ENCODE results near the gene SUV39H2. TPM values are rescaled to one million over a fixed set of nuclear protein-coding genes. Genes with fewer than 3 reads are reported as not detected.

SUV39H2 gene
- total and polyA plus RNA-seq, 4 experiments from 2014 or later, result 4.4 to 6.1 (median 5.3) TPM

- CTCF ChIA-PET (ENCODE audit: partially characterized antibody), result interaction anchor here (1.0 to 4.4 kb wide), 12 partner anchors 10 to 424 kb away, joined by 3 to 20 read pairs (median 4); partner anchors contain the start of genes MEIG1 and SUV39H2
These were observed 39.9 kb upstream of the SUV39H2 start for GRCh38 chr10:14838582-14839304.

GRCh38 chr10:14839305-14839695, 39.4 kb upstream of the SUV39H2 start:
- Histone ChIP-seq H3K36me3 (ENCODE audit: insufficient read depth, low read length) (peaks cover 26% of the 10 kb centered on the region), H3K9me3 (ENCODE audit: control insufficient read depth in 1 of 2, low read length in 2 of 2) (no peaks in the 10 kb centered on the region), H3K4me3 (ENCODE audit: low read length in 2 of 2) (peak overlapping the region; percentile 68 to 79), H3K27me3 (ENCODE audit: insufficient read depth, low read length) (no peaks in the 10 kb centered on the region), H3K4me1 (ENCODE audit: insufficient read depth, low read length) (peaks cover 26% of the 10 kb centered on the region), H3K27ac (ENCODE audit: low read depth, low read length) (peak overlapping the region; percentile 91)
- H3K27ac Mint-ChIP-seq, result peak overlapping the region; percentile 86 to 99 (median 94)
- no peaks in the 10 kb centered on the region for H3K27me3 Mint-ChIP-seq
- H3K9me3 Mint-ChIP-seq, result no peaks in the 10 kb centered on the region
- peak overlapping the region; percentile 89 to 96 (median 94) for H3K4me3 Mint-ChIP-seq
- intact Hi-C loops (cut with micrococcal nuclease), result loop anchor here (2.0 to 5.0 kb wide), 6 partner anchors 234 to 652 kb away; partner anchors contain the start of genes NMT2 and RPP38
- peaks cover 14 to 33% (median 26%) of the 10 kb centered on the region in 4 donors for H3K4me1 Mint-ChIP-seq
- POLR2A ChIA-PET (ENCODE audit: partially characterized antibody), result interaction anchor here (0.6 to 3.0 kb wide), 10 partner anchors 10 to 654 kb away, joined by 3 to 56 read pairs (median 6); partner anchors contain the start of genes MEIG1 and SUV39H2
- H3K36me3 Mint-ChIP-seq, result peaks cover 15 to 53% of the 10 kb centered on the region in 2 donors
- DNase-seq, result no peak
- CTCF ChIA-PET (ENCODE audit: partially characterized antibody), result interaction anchor here (1.7 to 4.4 kb wide), 2 partner anchors 286 to 302 kb away, joined by 4 to 20 read pairs; no protein-coding TSS in a partner anchor

More at GRCh38 chr10:14838582-14839304, 39.9 kb upstream of the SUV39H2 start:
- DNase-seq, result peak; percentile 10 to 52 (median 18)
- Histone ChIP-seq H3K4me1 (ENCODE audit: insufficient read depth, low read length) (peaks cover 26% of the 10 kb centered on the region), H3K4me3 (ENCODE audit: low read length in 2 of 2) (peak overlapping the region; percentile 68 to 79), H3K36me3 (ENCODE audit: insufficient read depth, low read length) (peaks cover 24% of the 10 kb centered on the region), H3K9me3 (ENCODE audit: control insufficient read depth in 1 of 2, low read length in 2 of 2) (no peaks in the 10 kb centered on the region), H3K27ac (ENCODE audit: low read depth, low read length) (peak overlapping the region; percentile 91), H3K27me3 (ENCODE audit: insufficient read depth, low read length) (no peaks in the 10 kb centered on the region)
- Mint-ChIP-seq H3K9me3 (no peaks in the 10 kb centered on the region), H3K4me3 (peak overlapping the region; percentile 89 to 97 (median 94)), H3K27ac (peak overlapping the region; percentile 86 to 99 (median 98)), H3K27me3 (no peaks in the 10 kb centered on the region), H3K36me3 (peaks cover 12 to 49% of the 10 kb centered on the region in 2 donors), H3K4me1 (peaks cover 14 to 33% (median 26%) of the 10 kb centered on the region in 4 donors)
- POLR2A ChIA-PET (ENCODE audit: partially characterized antibody), result interaction anchor here (0.6 to 3.1 kb wide), 36 partner anchors 9 to 654 kb away, joined by 3 to 56 read pairs (median 5); partner anchors contain the start of genes DCLRE1C, MEIG1, NMT2 and SUV39H2
- intact Hi-C loops (cut with micrococcal nuclease), result loop anchor here (1.0 to 5.0 kb wide), 11 partner anchors 40 to 651 kb away; partner anchors contain the start of genes DCLRE1C, MEIG1, NMT2 and RPP38

GRCh38 chr10:14840178-14840577, 38.5 kb upstream of the SUV39H2 start:
- intact Hi-C loops (cut with micrococcal nuclease), result no loop called here
- CTCF ChIA-PET (ENCODE audit: partially characterized antibody), result no interaction called here
- no peak overlapping the region for H3K27ac ChIP-seq (ENCODE audit: low read depth, low read length)
- no peak for DNase-seq
- peak overlapping the region in 7 of 8 donors; percentile 16 to 96 (median 46) for H3K4me3 Mint-ChIP-seq
- peaks cover 31% of the 10 kb centered on the region for H3K36me3 ChIP-seq (ENCODE audit: insufficient read depth, low read length)
- no peaks in the 10 kb centered on the region for H3K9me3 ChIP-seq (ENCODE audit: control insufficient read depth in 1 of 2, low read length in 2 of 2)
- no peaks in the 10 kb centered on the region for H3K27me3 ChIP-seq (ENCODE audit: insufficient read depth, low read length)
- H3K4me1 Mint-ChIP-seq, result peaks cover 15 to 38% (median 26%) of the 10 kb centered on the region in 4 donors
- POLR2A ChIA-PET (ENCODE audit: partially characterized antibody), result no interaction called here
- no peak overlapping the region for H3K4me3 ChIP-seq (ENCODE audit: low read length in 2 of 2)
- H3K4me1 ChIP-seq (ENCODE audit: insufficient read depth, low read length), result peaks cover 26% of the 10 kb centered on the region
- peak overlapping the region in 4 of 7 donors; percentile 1 to 86 (median 32) for H3K27ac Mint-ChIP-seq
- no peaks in the 10 kb centered on the region for H3K9me3 Mint-ChIP-seq
- peaks cover 23 to 62% of the 10 kb centered on the region in 2 donors for H3K36me3 Mint-ChIP-seq
- H3K27me3 Mint-ChIP-seq, result no peaks in the 10 kb centered on the region

- peaks cover 36% of the 10 kb centered on the region for H3K36me3 ChIP-seq (ENCODE audit: insufficient read depth, low read length)
- H3K27me3 ChIP-seq (ENCODE audit: insufficient read depth, low read length), result no peaks in the 10 kb centered on the region
- no peak for DNase-seq
- Mint-ChIP-seq H3K4me3 (no peak overlapping the region), H3K4me1 (peaks cover 11 to 24% (median 17%) of the 10 kb centered on the region in 4 donors), H3K27ac (peak overlapping the region in 1 of 7 donors; percentile 22), H3K36me3 (peaks cover 24 to 69% of the 10 kb centered on the region in 2 donors), H3K27me3 (no peaks in the 10 kb centered on the region), H3K9me3 (peaks cover 0 to 1% (median 0%) of the 10 kb centered on the region in 8 donors)
- no peaks in the 10 kb centered on the region for H3K9me3 ChIP-seq (ENCODE audit: control insufficient read depth in 1 of 2, low read length in 2 of 2)
- POLR2A ChIA-PET (ENCODE audit: partially characterized antibody), result interaction anchor here (0.6 kb wide), 1 partner anchor 291 kb away, joined by 4 read pairs; no protein-coding TSS in a partner anchor
- peaks cover 14% of the 10 kb centered on the region for H3K4me1 ChIP-seq (ENCODE audit: insufficient read depth, low read length)
- no peak overlapping the region for H3K4me3 ChIP-seq (ENCODE audit: low read length in 2 of 2)
- H3K27ac ChIP-seq (ENCODE audit: low read depth, low read length), result no peak overlapping the region
- CTCF ChIA-PET (ENCODE audit: partially characterized antibody), result no interaction called here
- intact Hi-C loops (cut with micrococcal nuclease), result no loop called here
These were observed 35.2 kb upstream of the SUV39H2 start for GRCh38 chr10:14843327-14843988.

- Histone ChIP-seq H3K27me3 (ENCODE audit: insufficient read depth, low read length) (no peaks in the 10 kb centered on the region), H3K36me3 (ENCODE audit: insufficient read depth, low read length) (peaks cover 42% of the 10 kb centered on the region), H3K4me1 (ENCODE audit: insufficient read depth, low read length) (peaks cover 5% of the 10 kb centered on the region), H3K4me3 (ENCODE audit: low read length in 2 of 2) (no peak overlapping the region), H3K27ac (ENCODE audit: low read depth, low read length) (no peak overlapping the region), H3K9me3 (ENCODE audit: control insufficient read depth in 1 of 2, low read length in 2 of 2) (no peaks in the 10 kb centered on the region)
- ChIA-PET CTCF (ENCODE audit: partially characterized antibody) (interaction anchor here (1.4 to 1.5 kb wide), 2 partner anchors 9 to 290 kb away, joined by 4 to 6 read pairs; no protein-coding TSS in a partner anchor), POLR2A (ENCODE audit: partially characterized antibody) (no interaction called here)
- Mint-ChIP-seq H3K27ac (peak overlapping the region in 2 of 7 donors; percentile 6 to 65), H3K9me3 (peaks cover 0 to 1% (median 0%) of the 10 kb centered on the region in 8 donors), H3K4me1 (peaks cover 6 to 13% (median 10%) of the 10 kb centered on the region in 4 donors), H3K4me3 (no peak overlapping the region), H3K27me3 (no peaks in the 10 kb centered on the region), H3K36me3 (peaks cover 35 to 67% of the 10 kb centered on the region in 2 donors)
- intact Hi-C loops (cut with micrococcal nuclease), result no loop called here
- no peak for DNase-seq
These were observed 33.7 kb upstream of the SUV39H2 start for GRCh38 chr10:14844948-14845347.

GRCh38 chr10:14852236-14852635, 26.4 kb upstream of the SUV39H2 start:
- H3K9me3 Mint-ChIP-seq, result no peaks in the 10 kb centered on the region
- Histone ChIP-seq H3K4me3 (ENCODE audit: low read length in 2 of 2) (no peak overlapping the region), H3K27ac (ENCODE audit: low read depth, low read length) (no peak overlapping the region), H3K36me3 (ENCODE audit: insufficient read depth, low read length) (peaks cover 22% of the 10 kb centered on the region), H3K27me3 (ENCODE audit: insufficient read depth, low read length) (no peaks in the 10 kb centered on the region), H3K9me3 (ENCODE audit: control insufficient read depth in 1 of 2, low read length in 2 of 2) (no peaks in the 10 kb centered on the region), H3K4me1 (ENCODE audit: insufficient read depth, low read length) (no peaks in the 10 kb centered on the region)
- no peak overlapping the region for H3K4me3 Mint-ChIP-seq
- no peaks in the 10 kb centered on the region for H3K27me3 Mint-ChIP-seq
- DNase-seq, result no peak
- intact Hi-C loops (cut with micrococcal nuclease), result no loop called here
- H3K4me1 Mint-ChIP-seq, result peaks cover 0 to 2% (median 0%) of the 10 kb centered on the region in 4 donors
- H3K27ac Mint-ChIP-seq, result no peak overlapping the region
- H3K36me3 Mint-ChIP-seq, result peaks cover 44 to 53% of the 10 kb centered on the region in 2 donors
- CTCF ChIA-PET (ENCODE audit: partially characterized antibody), result no interaction called here
- POLR2A ChIA-PET (ENCODE audit: partially characterized antibody), result no interaction called here
